Brain microvascular endothelial cell (primary cell): ENCODE results near the gene TNXB.

Experiments
- DNase-seq: peaks from one replicate; pipeline ENCODE4 v3.0.0-alpha.2; 2020
- H3K27ac ChIP-seq: fragments of 250-450 bp; sonication (Bioruptor Pico); 2 replicates; pipeline ENCODE4 v1.5.1; 2020; ENCODE audit warnings: mild to moderate bottlenecking, moderate library complexity
- H3K27me3 ChIP-seq: fragments of 250-450 bp; sonication (Bioruptor Pico); replicated peaks from 2 replicates; pipeline ENCODE4 v1.5.1; 2020; ENCODE audit warnings: mild to moderate bottlenecking
- H3K36me3 ChIP-seq: fragments of 250-450 bp; sonication (Bioruptor Pico); replicated peaks from 2 replicates; pipeline ENCODE4 v1.5.1; 2020; ENCODE audit warnings: mild to moderate bottlenecking
- H3K4me3 ChIP-seq: 2 replicates; pipeline ENCODE4 v1.5.1; 2011; ENCODE audit warnings: low read depth, mild to moderate bottlenecking, control low read depth, low read length, moderate library complexity
- CTCF ChIP-seq: IDR thresholded peaks from 2 replicates; pipeline ENCODE4 v1.5.1; 2011; ENCODE audit warnings: low read depth, mild to moderate bottlenecking, moderate library complexity, low read length, control low read depth, inconsistent platforms; ENCODE audit errors: missing control alignments
- in situ Hi-C: cut with HindIII; loops from 2 replicates; pipeline ENCODE4 v1.10.0; 2017; ENCODE audit warnings: low sequenced_read_pairs, low pct_ligation_motif_present

TNXB gene

GRCh38 chr6:32123681-32124080, 14.5 kb upstream of the TNXB start:
- no peak for TF ChIP-seq CTCF
- peaks cover 22% of the 10 kb centered on the region for H3K36me3 ChIP-seq

GRCh38 chr6:32120573-32121059, 11.5 kb upstream of the TNXB start:
- no peak for DNase-seq

More at GRCh38 chr6:32123681-32124080, 14.5 kb upstream of the TNXB start:
- in situ Hi-C loops: loop anchor here (10.0 kb wide), 1 partner anchor 61 kb away; the partner anchor contains the start of gene AGER
- no peak for DNase-seq
- Histone ChIP-seq H3K4me3 (no peak overlapping the region), H3K27me3 (no peaks in the 10 kb centered on the region), H3K27ac (no peak overlapping the region)

GRCh38 chr6:32118782-32119628, 9.9 kb upstream of the TNXB start:
- Histone ChIP-seq H3K27ac (no peak overlapping the region), H3K27me3 (no peaks in the 10 kb centered on the region), H3K36me3 (peaks cover 43% of the 10 kb centered on the region), H3K4me3 (no peak overlapping the region)
- in situ Hi-C loops: no loop called here
- DNase-seq: peak; percentile 85
- TF ChIP-seq CTCF: peak; percentile 95

More at GRCh38 chr6:32120573-32121059, 11.5 kb upstream of the TNXB start:
- Histone ChIP-seq H3K36me3 (peaks cover 43% of the 10 kb centered on the region), H3K4me3 (no peak overlapping the region), H3K27ac (no peak overlapping the region), H3K27me3 (no peaks in the 10 kb centered on the region)
- no peak for TF ChIP-seq CTCF
- in situ Hi-C loops: loop anchor here (10.0 kb wide), 1 partner anchor 64 kb away; the partner anchor contains the start of gene AGER

GRCh38 chr6:32117461-32117860, 8.3 kb upstream of the TNXB start:
- in situ Hi-C loops: no loop called here
- H3K4me3 ChIP-seq: no peak overlapping the region
- no peak for TF ChIP-seq CTCF
- H3K27ac ChIP-seq: no peak overlapping the region
- DNase-seq: no peak
- peaks cover 43% of the 10 kb centered on the region for H3K36me3 ChIP-seq
- H3K27me3 ChIP-seq: no peaks in the 10 kb centered on the region

GRCh38 chr6:32116674-32117073, 7.5 kb upstream of the TNXB start:
- Histone ChIP-seq H3K27me3 (no peaks in the 10 kb centered on the region), H3K36me3 (peaks cover 40% of the 10 kb centered on the region), H3K4me3 (no peak overlapping the region), H3K27ac (no peak overlapping the region)
- DNase-seq: peak; percentile 21
- in situ Hi-C loops: no loop called here
- TF ChIP-seq CTCF: peak; percentile 70
